IPS-18a (cell line): ENCODE measurements around the gene CTDSPL.

Source experiments
- H3K27ac ChIP-seq: one replicate; pipeline ENCODE4 v1.5.1; 2013; ENCODE audit warnings: low read length
- H3K27me3 ChIP-seq: one replicate; pipeline ENCODE4 v1.6.1; 2013; ENCODE audit warnings: mild to moderate bottlenecking, low read length; ENCODE audit not compliant: control insufficient read depth, insufficient read depth
- H3K36me3 ChIP-seq: one replicate; pipeline ENCODE4 v1.6.1; 2013; ENCODE audit warnings: low read depth, low read length; ENCODE audit not compliant: control insufficient read depth
- H3K4me1 ChIP-seq: one replicate; pipeline ENCODE4 v1.6.1; 2013; ENCODE audit warnings: low read depth, low read length; ENCODE audit not compliant: control insufficient read depth
- H3K4me3 ChIP-seq: one replicate; pipeline ENCODE4 v1.5.1; 2013; ENCODE audit warnings: low read length
- H3K9ac ChIP-seq: one replicate; pipeline ENCODE4 v1.6.1; 2013; ENCODE audit warnings: mild to moderate bottlenecking, low read length, moderate library complexity
- H3K9me3 ChIP-seq: one replicate; pipeline ENCODE4 v1.6.1; 2013; ENCODE audit warnings: low read depth, low read length; ENCODE audit not compliant: control insufficient read depth

CTDSPL gene

GRCh38 chr3:37923569-37924040, 61.9 kb downstream of the CTDSPL start:
- no peaks in the 10 kb centered on the region for H3K27me3 ChIP-seq
- H3K9me3 ChIP-seq: no peaks in the 10 kb centered on the region
- no peaks in the 10 kb centered on the region for H3K36me3 ChIP-seq
- H3K27ac ChIP-seq: no peak overlapping the region
- H3K4me3 ChIP-seq: no peak overlapping the region
- H3K4me1 ChIP-seq: peaks cover under 1% of the 10 kb centered on the region
- H3K9ac ChIP-seq: no peak overlapping the region

- H3K9me3 ChIP-seq: no peaks in the 10 kb centered on the region
These were observed 62.8 kb downstream of the CTDSPL start for GRCh38 chr3:37924453-37924852.

GRCh38 chr3:37925157-37925556, 63.5 kb downstream of the CTDSPL start:
- H3K36me3 ChIP-seq: no peaks in the 10 kb centered on the region
- no peaks in the 10 kb centered on the region for H3K9me3 ChIP-seq
- H3K27ac ChIP-seq: no peak overlapping the region
- no peak overlapping the region for H3K4me3 ChIP-seq
- no peaks in the 10 kb centered on the region for H3K4me1 ChIP-seq
- no peaks in the 10 kb centered on the region for H3K27me3 ChIP-seq
- no peak overlapping the region for H3K9ac ChIP-seq

More at GRCh38 chr3:37924453-37924852, 62.8 kb downstream of the CTDSPL start:
- H3K4me1 ChIP-seq: no peaks in the 10 kb centered on the region
- H3K9ac ChIP-seq: no peak overlapping the region
- H3K36me3 ChIP-seq: no peaks in the 10 kb centered on the region
- no peaks in the 10 kb centered on the region for H3K27me3 ChIP-seq
- no peak overlapping the region for H3K27ac ChIP-seq
- no peak overlapping the region for H3K4me3 ChIP-seq

GRCh38 chr3:37926611-37927010, 64.9 kb downstream of the CTDSPL start:
- no peak overlapping the region for H3K4me3 ChIP-seq
- H3K27me3 ChIP-seq: no peaks in the 10 kb centered on the region
- H3K27ac ChIP-seq: no peak overlapping the region
- no peaks in the 10 kb centered on the region for H3K4me1 ChIP-seq
- no peaks in the 10 kb centered on the region for H3K36me3 ChIP-seq
- H3K9ac ChIP-seq: no peak overlapping the region
- H3K9me3 ChIP-seq: no peaks in the 10 kb centered on the region

GRCh38 chr3:37930495-37930894, 68.8 kb downstream of the CTDSPL start:
- H3K4me3 ChIP-seq: no peak overlapping the region
- no peaks in the 10 kb centered on the region for H3K9me3 ChIP-seq
- no peaks in the 10 kb centered on the region for H3K36me3 ChIP-seq
- no peak overlapping the region for H3K27ac ChIP-seq
- no peaks in the 10 kb centered on the region for H3K27me3 ChIP-seq
- no peak overlapping the region for H3K9ac ChIP-seq
- no peaks in the 10 kb centered on the region for H3K4me1 ChIP-seq

- no peaks in the 10 kb centered on the region for H3K9me3 ChIP-seq
- no peak overlapping the region for H3K27ac ChIP-seq
- H3K27me3 ChIP-seq: no peaks in the 10 kb centered on the region
- no peak overlapping the region for H3K4me3 ChIP-seq
- H3K36me3 ChIP-seq: no peaks in the 10 kb centered on the region
- H3K9ac ChIP-seq: no peak overlapping the region
- H3K4me1 ChIP-seq: peaks cover 5% of the 10 kb centered on the region
These were observed 70.8 kb downstream of the CTDSPL start for GRCh38 chr3:37932505-37932904.

GRCh38 chr3:37934631-37935289, 73.1 kb downstream of the CTDSPL start:
- Histone ChIP-seq H3K27me3 (no peaks in the 10 kb centered on the region), H3K4me1 (peaks cover 5% of the 10 kb centered on the region), H3K36me3 (no peaks in the 10 kb centered on the region), H3K27ac (no peak overlapping the region), H3K9me3 (no peaks in the 10 kb centered on the region), H3K4me3 (no peak overlapping the region), H3K9ac (no peak overlapping the region)

- no peak overlapping the region for H3K9ac ChIP-seq
- H3K9me3 ChIP-seq: no peaks in the 10 kb centered on the region
- no peaks in the 10 kb centered on the region for H3K27me3 ChIP-seq
- H3K27ac ChIP-seq: no peak overlapping the region
- no peak overlapping the region for H3K4me3 ChIP-seq
- no peaks in the 10 kb centered on the region for H3K36me3 ChIP-seq
- peaks cover 5% of the 10 kb centered on the region for H3K4me1 ChIP-seq
These were observed 73.6 kb downstream of the CTDSPL start for GRCh38 chr3:37935290-37935668.

- H3K27me3 ChIP-seq: no peaks in the 10 kb centered on the region
- no peak overlapping the region for H3K9ac ChIP-seq
- H3K9me3 ChIP-seq: no peaks in the 10 kb centered on the region
- H3K27ac ChIP-seq: no peak overlapping the region
- peaks cover 5% of the 10 kb centered on the region for H3K4me1 ChIP-seq
- no peaks in the 10 kb centered on the region for H3K36me3 ChIP-seq
- no peak overlapping the region for H3K4me3 ChIP-seq
These were observed 74.3 kb downstream of the CTDSPL start for GRCh38 chr3:37935756-37936666.

- Histone ChIP-seq H3K9me3 (no peaks in the 10 kb centered on the region), H3K36me3 (no peaks in the 10 kb centered on the region), H3K4me3 (no peak overlapping the region), H3K4me1 (peaks cover 5% of the 10 kb centered on the region), H3K27ac (no peak overlapping the region), H3K9ac (no peak overlapping the region), H3K27me3 (no peaks in the 10 kb centered on the region)
These were observed 75.5 kb downstream of the CTDSPL start for GRCh38 chr3:37937156-37937555.

GRCh38 chr3:37938011-37938410, 76.3 kb downstream of the CTDSPL start:
- peaks cover 5% of the 10 kb centered on the region for H3K4me1 ChIP-seq
- no peaks in the 10 kb centered on the region for H3K9me3 ChIP-seq
- H3K36me3 ChIP-seq: no peaks in the 10 kb centered on the region
- no peaks in the 10 kb centered on the region for H3K27me3 ChIP-seq
- no peak overlapping the region for H3K4me3 ChIP-seq
- no peak overlapping the region for H3K27ac ChIP-seq
- no peak overlapping the region for H3K9ac ChIP-seq
